Neural progenitor cell (in vitro differentiated cells): Measurements from ENCODE around the gene CD180.

Source experiments
- EZH2 ChIP-seq: fragments of 200-600 bp; sonication (generic); IDR thresholded peaks from 2 replicates; pipeline ENCODE4 v1.6.1; 2017; ENCODE audit warnings: antibody characterized with exemption, mild to moderate bottlenecking, moderate library complexity
- TF ChIP-seq, protein P1 (sequence below): fragments of 200-600 bp; sonication (generic); IDR thresholded peaks from 2 replicates; pipeline ENCODE4 v1.5.1; 2017; ENCODE audit warnings: antibody characterized with exemption, mild to moderate bottlenecking

DNA sequence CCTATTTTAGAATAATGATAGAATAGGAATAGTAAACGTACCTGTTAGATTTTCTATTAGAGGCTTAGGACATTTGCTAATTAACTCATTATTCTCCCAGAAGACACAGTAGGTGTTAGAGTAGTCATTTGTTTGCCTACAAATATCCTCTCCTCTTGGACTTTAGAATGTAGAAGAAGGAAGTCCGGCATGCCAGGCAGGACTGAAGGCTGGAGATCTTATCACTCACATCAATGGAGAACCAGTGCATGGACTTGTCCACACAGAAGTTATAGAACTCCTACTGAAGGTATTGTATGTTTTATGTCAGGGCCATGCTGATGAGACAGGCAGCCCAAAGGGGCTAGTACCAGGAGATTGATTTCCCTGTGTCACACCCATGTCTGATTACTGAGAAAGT lies 43.3 kb downstream of the CD180 start:
- TF ChIP-seq, protein P1, sequence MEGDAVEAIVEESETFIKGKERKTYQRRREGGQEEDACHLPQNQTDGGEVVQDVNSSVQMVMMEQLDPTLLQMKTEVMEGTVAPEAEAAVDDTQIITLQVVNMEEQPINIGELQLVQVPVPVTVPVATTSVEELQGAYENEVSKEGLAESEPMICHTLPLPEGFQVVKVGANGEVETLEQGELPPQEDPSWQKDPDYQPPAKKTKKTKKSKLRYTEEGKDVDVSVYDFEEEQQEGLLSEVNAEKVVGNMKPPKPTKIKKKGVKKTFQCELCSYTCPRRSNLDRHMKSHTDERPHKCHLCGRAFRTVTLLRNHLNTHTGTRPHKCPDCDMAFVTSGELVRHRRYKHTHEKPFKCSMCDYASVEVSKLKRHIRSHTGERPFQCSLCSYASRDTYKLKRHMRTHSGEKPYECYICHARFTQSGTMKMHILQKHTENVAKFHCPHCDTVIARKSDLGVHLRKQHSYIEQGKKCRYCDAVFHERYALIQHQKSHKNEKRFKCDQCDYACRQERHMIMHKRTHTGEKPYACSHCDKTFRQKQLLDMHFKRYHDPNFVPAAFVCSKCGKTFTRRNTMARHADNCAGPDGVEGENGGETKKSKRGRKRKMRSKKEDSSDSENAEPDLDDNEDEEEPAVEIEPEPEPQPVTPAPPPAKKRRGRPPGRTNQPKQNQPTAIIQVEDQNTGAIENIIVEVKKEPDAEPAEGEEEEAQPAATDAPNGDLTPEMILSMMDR = no peak
- no peak for TF ChIP-seq EZH2
